SK-N-SH (cell line): ENCODE results near the gene HMGCL. TPM values are rescaled to one million over a fixed set of nuclear protein-coding genes. Genes with fewer than 3 reads are reported as not detected.
A peak's percentile ranks its signal among the peaks of the same experiment; 100 is the strongest.

Experiments
- CTCF ChIA-PET: fragments of 300-600, 350-600 bp; formaldehyde crosslinking; extraction: SDS; loops from one replicate; lab custom pipeline; 2021; lab: Yijun Ruan, JAX
- POLR2A ChIA-PET: fragments of 350-600 bp; sonication (Branson Sonifier 250); formaldehyde crosslinking; extraction: SDS; loops from one replicate; lab custom pipeline; 2020; ENCODE audit warnings: antibody characterized with exemption, inconsistent platforms; lab: Yijun Ruan, JAX
- DNase-seq: peaks from one replicate; pipeline ENCODE4 v3.0.0; 2012
- H2AFZ ChIP-seq: fragments of 200-600 bp; sonication (generic); 2 replicates; pipeline ENCODE4 v1.8.1; 2016; ENCODE audit warnings: antibody characterized with exemption, mild to moderate bottlenecking, low read depth
- H3F3A ChIP-seq: fragments of 200-600 bp; sonication (generic); replicated peaks from 2 replicates; pipeline ENCODE3; 2016; ENCODE audit warnings: antibody characterized with exemption, mild to moderate bottlenecking; ENCODE audit not compliant: insufficient read depth
- H3K27ac ChIP-seq, 2 experiments: fragments of 200-500 bp in 1 of 2; fragments of 200-600 bp in 1 of 2; sonication (Bioruptor generic) in 1 of 2; sonication (generic), shearing (Covaris generic) in 1 of 2; 2 replicates each; pipeline versions ENCODE4 v1.5.1 to v1.6.1; 2014 to 2016; ENCODE audit warnings: low read depth in 2 of 2, inconsistent platforms in 1 of 2, low read length in 1 of 2, mild to moderate bottlenecking in 1 of 2, mixed read lengths in 1 of 2
- H3K27me3 ChIP-seq: fragments of 200-600 bp; sonication (generic), shearing (Covaris generic); 2 replicates; pipeline ENCODE4 v1.6.1; 2016; ENCODE audit warnings: mixed run types; ENCODE audit not compliant: insufficient read depth
- H3K36me3 ChIP-seq, 2 experiments: fragments of 200-500 bp in 1 of 2; fragments of 200-600 bp in 1 of 2; sonication (Bioruptor generic) in 1 of 2; sonication (generic) in 1 of 2; replicated peaks in 1 of 2; 2 replicates each; pipeline versions ENCODE3 to v1.5.1; 2014 to 2016; ENCODE audit warnings: low read length in 1 of 2, mild to moderate bottlenecking in 1 of 2; ENCODE audit not compliant: insufficient read depth in 2 of 2, control insufficient read depth in 1 of 2
- H3K4me1 ChIP-seq, 2 experiments: fragments of 200-500 bp in 1 of 2; fragments of 200-600 bp in 1 of 2; sonication (Bioruptor generic) in 1 of 2; sonication (generic), shearing (Covaris generic) in 1 of 2; 2 replicates each; pipeline versions ENCODE4 v1.5.1 to v1.6.1; 2014 to 2016; ENCODE audit warnings: low read depth in 1 of 2, low read length in 1 of 2, mixed run types in 1 of 2; ENCODE audit not compliant: insufficient read depth in 2 of 2, control insufficient read depth in 1 of 2
- H3K4me2 ChIP-seq: fragments of 200-600 bp; sonication (generic), shearing (Covaris generic); 2 replicates; pipeline ENCODE4 v1.6.1; 2017; ENCODE audit warnings: mixed run types
- H3K4me3 ChIP-seq, 2 experiments: fragments of 200-500 bp in 1 of 2; fragments of 200-600 bp in 1 of 2; sonication (Bioruptor generic) in 1 of 2; sonication (generic), shearing (Covaris generic) in 1 of 2; 2 replicates each; pipeline versions ENCODE4 v1.5.1 to v1.8.1; 2014 to 2016; ENCODE audit warnings: low read depth in 2 of 2, inconsistent platforms in 1 of 2, low read length in 1 of 2, mild to moderate bottlenecking in 1 of 2, mixed read lengths in 1 of 2, moderate library complexity in 1 of 2
- H3K79me2 ChIP-seq: fragments of 200-600 bp; sonication (generic); 2 replicates; pipeline ENCODE4 v1.8.1; 2017; ENCODE audit warnings: mild to moderate bottlenecking; ENCODE audit not compliant: insufficient read depth
- H3K9ac ChIP-seq: fragments of 200-600 bp; sonication (generic); 2 replicates; pipeline ENCODE4 v1.6.1; 2017; ENCODE audit warnings: mixed run types
- H3K9me2 ChIP-seq: fragments of 200-600 bp; sonication (generic); 2 replicates; pipeline ENCODE4 v1.6.1; 2017; ENCODE audit warnings: mixed run types
- H3K9me3 ChIP-seq: fragments of 200-600 bp; sonication (generic); 2 replicates; pipeline ENCODE4 v1.6.1; 2017; ENCODE audit warnings: mixed run types, mild to moderate bottlenecking, moderate library complexity
- H4K20me1 ChIP-seq: fragments of 200-600 bp; sonication (generic); 2 replicates; pipeline ENCODE4 v1.6.1; 2017; ENCODE audit warnings: mild to moderate bottlenecking, mixed run types; ENCODE audit not compliant: insufficient read depth
- CHD2 ChIP-seq: fragments of 150-350 bp; IDR thresholded peaks from 2 replicates; pipeline ENCODE4 v1.6.1; 2018; ENCODE audit warnings: low read length; ENCODE audit not compliant: partially characterized antibody
- FOXJ3 ChIP-seq: sonication (generic); formaldehyde crosslinking; IDR thresholded peaks from 2 replicates; pipeline ENCODE4 v1.5.1; 2020; ENCODE audit warnings: mild to moderate bottlenecking, missing genetic modification reagents
- GABPA ChIP-seq: IDR thresholded peaks from 2 replicates; pipeline ENCODE4 v1.4.0; 2012; ENCODE audit warnings: low read depth, mild to moderate bottlenecking
- IRF3 ChIP-seq: fragments of 150-350 bp; IDR thresholded peaks from 2 replicates; pipeline ENCODE4 v1.6.1; 2016; ENCODE audit warnings: mild to moderate bottlenecking, low read depth, low read length
- JUND ChIP-seq: IDR thresholded peaks from 2 replicates; pipeline ENCODE4 v1.4.0; 2012
- MAX ChIP-seq: IDR thresholded peaks from 2 replicates; pipeline ENCODE4 v1.4.0; 2012; ENCODE audit warnings: low read depth
- NFIC ChIP-seq: IDR thresholded peaks from 2 replicates; pipeline ENCODE4 v1.4.0; 2012; ENCODE audit warnings: borderline replicate concordance
- NRF1 ChIP-seq: IDR thresholded peaks from 2 replicates; pipeline ENCODE4 v1.6.1; 2012; ENCODE audit warnings: low read depth, mild to moderate bottlenecking, low read length
- SIN3A ChIP-seq: IDR thresholded peaks from 2 replicates; pipeline ENCODE4 v1.6.1; 2012; ENCODE audit warnings: low read depth, mild to moderate bottlenecking, low read length, moderate library complexity, borderline replicate concordance
- TAF1 ChIP-seq: IDR thresholded peaks from 2 replicates; pipeline ENCODE4 v1.6.1; 2012; ENCODE audit warnings: low read depth, mild to moderate bottlenecking, low read length, moderate library complexity, borderline replicate concordance
- WGBS: methylation state at CpG from one replicate; pipeline ENCODE4 v1.1.6; 2017; ENCODE audit warnings: low lambda C conversion rate; 5-methylcytosine and 5-hydroxymethylcytosine counted together
- polyA plus RNA-seq, 3 experiments: library from polyadenylated mRNA; depleted of rRNA; stranded (reverse); fragments of >200 nt; gene quantifications; 2 replicates each; pipeline ENCODE4 v1.2.3, GENCODE V29; 2012
- TF ChIP-seq, protein P1 (sequence below): IDR thresholded peaks from 2 replicates; pipeline ENCODE4 v1.6.1; 2012; ENCODE audit warnings: mild to moderate bottlenecking, low read depth, low read length, moderate library complexity
- TF ChIP-seq, protein P2 (sequence below): fragments of 200-600 bp; sonication (generic); IDR thresholded peaks from 2 replicates; pipeline ENCODE4 v1.6.1; 2017; ENCODE audit warnings: antibody characterized with exemption, mild to moderate bottlenecking, moderate library complexity

Gene HMGCL
- polyA plus RNA-seq, 1 of the 3 experiments (the other 2 are of a cell fraction) = 28.2 TPM

DNA sequence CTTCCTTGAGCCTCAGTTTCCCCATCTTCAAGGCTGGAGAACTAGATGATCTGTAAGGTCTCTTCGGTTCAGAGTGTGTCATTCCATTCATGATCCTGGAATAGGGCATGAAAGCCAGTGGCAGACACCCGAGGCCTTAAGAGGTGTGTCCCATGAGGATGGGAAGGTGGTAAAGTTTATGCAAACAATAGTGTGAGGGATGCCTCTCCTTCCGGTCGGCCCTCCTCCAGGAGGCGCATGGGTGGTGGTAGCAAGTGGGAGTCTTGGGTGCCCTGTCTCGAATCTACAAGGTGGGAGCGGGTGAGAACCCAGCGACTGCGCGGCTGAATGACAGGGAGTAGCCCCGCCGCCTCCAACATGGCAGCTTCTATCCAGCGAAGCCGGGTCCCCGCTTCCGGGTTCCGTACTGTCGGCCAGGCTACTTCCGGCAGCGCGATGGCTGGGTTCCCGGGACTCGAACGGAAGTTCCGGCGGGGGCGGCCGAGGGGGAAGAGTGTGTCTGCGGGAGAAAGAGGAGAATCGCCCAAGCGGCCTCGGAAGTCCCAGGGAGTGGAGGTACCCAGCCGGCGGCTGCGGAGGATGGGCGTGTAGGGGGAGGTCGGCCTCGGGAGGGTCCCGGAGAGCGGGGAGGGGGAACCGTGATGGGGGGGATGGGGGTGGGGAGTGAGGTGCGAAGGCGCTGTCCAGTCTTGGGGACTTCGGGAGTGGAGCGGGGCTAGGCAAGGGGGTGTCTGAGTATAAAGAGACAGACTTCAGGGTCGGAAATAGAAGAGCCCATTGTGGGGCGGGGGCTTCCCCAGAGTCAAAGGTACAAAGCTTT lies 34.3 kb downstream of the HMGCL start, which contains the start of gene LYPLA2 (continued):
- TF ChIP-seq SIN3A (peak; percentile 93), NFIC (peak; percentile 25; the same call in 1 of the 2 replicates)
- TF ChIP-seq, all 33 proteins: peak for 16

DNA sequence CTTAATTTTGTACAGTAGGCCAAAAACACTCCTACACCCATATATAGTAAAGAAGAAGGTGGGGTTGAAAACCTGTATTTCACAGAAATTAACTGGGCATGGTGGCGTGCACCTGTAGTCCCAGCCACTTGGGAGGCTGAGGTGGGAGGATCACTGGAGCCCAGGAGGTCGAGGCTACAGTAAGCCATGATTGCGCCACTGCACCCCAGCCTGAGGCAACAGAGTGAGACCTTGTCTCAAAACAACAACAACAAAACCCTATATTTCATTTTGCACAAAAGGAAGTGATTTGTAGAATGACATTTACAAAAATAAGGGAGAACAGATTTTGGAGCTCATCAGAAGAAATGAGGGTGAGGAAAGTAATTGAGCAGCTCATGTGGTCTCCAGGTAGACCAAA lies 36.5 kb downstream of the HMGCL start:
- Histone ChIP-seq H3K36me3 (peaks cover 35 to 52% of the 10 kb centered on the region in 2 experiments), H3K9me2 (no peaks in the 10 kb centered on the region), H3K4me3 (no peak overlapping the region), H2AFZ (no peak overlapping the region), H4K20me1 (0 out of 2 replicates have a peak, but pooled peaks cover 2% of the 10 kb centered on the region), H3F3A (peaks cover 25% of the 10 kb centered on the region), H3K4me1 (peaks cover 6 to 21% of the 10 kb centered on the region in 2 experiments; a peak in 3 of 4 replicates), H3K4me2 (no peak overlapping the region), H3K9me3 (no peaks in the 10 kb centered on the region), H3K9ac (no peak overlapping the region), H3K27me3 (no peaks in the 10 kb centered on the region), H3K79me2 (peaks cover 54% of the 10 kb centered on the region)
- DNase-seq = no peak
- 94% methylated on average over 3 of the region's 3 CpGs for WGBS
- POLR2A ChIA-PET = interaction anchor here (2.2 kb wide), 1 partner anchor 10 kb away, joined by 8 read pairs; the partner anchor contains the start of gene PITHD1
- TF ChIP-seq TAF1 (no peak), NRF1 (no peak), FOXJ3 (CRISPR knock-in tag) (no peak), GABPA (no peak), CHD2 (no peak), JUND (no peak), MAX (no peak), IRF3 (no peak)
- TF ChIP-seq, protein P1, sequence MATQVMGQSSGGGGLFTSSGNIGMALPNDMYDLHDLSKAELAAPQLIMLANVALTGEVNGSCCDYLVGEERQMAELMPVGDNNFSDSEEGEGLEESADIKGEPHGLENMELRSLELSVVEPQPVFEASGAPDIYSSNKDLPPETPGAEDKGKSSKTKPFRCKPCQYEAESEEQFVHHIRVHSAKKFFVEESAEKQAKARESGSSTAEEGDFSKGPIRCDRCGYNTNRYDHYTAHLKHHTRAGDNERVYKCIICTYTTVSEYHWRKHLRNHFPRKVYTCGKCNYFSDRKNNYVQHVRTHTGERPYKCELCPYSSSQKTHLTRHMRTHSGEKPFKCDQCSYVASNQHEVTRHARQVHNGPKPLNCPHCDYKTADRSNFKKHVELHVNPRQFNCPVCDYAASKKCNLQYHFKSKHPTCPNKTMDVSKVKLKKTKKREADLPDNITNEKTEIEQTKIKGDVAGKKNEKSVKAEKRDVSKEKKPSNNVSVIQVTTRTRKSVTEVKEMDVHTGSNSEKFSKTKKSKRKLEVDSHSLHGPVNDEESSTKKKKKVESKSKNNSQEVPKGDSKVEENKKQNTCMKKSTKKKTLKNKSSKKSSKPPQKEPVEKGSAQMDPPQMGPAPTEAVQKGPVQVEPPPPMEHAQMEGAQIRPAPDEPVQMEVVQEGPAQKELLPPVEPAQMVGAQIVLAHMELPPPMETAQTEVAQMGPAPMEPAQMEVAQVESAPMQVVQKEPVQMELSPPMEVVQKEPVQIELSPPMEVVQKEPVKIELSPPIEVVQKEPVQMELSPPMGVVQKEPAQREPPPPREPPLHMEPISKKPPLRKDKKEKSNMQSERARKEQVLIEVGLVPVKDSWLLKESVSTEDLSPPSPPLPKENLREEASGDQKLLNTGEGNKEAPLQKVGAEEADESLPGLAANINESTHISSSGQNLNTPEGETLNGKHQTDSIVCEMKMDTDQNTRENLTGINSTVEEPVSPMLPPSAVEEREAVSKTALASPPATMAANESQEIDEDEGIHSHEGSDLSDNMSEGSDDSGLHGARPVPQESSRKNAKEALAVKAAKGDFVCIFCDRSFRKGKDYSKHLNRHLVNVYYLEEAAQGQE = no peak
- TF ChIP-seq, protein P2, sequence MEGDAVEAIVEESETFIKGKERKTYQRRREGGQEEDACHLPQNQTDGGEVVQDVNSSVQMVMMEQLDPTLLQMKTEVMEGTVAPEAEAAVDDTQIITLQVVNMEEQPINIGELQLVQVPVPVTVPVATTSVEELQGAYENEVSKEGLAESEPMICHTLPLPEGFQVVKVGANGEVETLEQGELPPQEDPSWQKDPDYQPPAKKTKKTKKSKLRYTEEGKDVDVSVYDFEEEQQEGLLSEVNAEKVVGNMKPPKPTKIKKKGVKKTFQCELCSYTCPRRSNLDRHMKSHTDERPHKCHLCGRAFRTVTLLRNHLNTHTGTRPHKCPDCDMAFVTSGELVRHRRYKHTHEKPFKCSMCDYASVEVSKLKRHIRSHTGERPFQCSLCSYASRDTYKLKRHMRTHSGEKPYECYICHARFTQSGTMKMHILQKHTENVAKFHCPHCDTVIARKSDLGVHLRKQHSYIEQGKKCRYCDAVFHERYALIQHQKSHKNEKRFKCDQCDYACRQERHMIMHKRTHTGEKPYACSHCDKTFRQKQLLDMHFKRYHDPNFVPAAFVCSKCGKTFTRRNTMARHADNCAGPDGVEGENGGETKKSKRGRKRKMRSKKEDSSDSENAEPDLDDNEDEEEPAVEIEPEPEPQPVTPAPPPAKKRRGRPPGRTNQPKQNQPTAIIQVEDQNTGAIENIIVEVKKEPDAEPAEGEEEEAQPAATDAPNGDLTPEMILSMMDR = no peak
- TF ChIP-seq, all 33 proteins: peak for 0
- CTCF ChIA-PET = interaction anchor here (1.1 to 1.8 kb wide), 3 partner anchors 10 to 128 kb away, joined by 4 to 5 read pairs (median 4); partner anchors contain the start of gene FUCA1
- H3K27ac ChIP-seq = peak overlapping the region in 1 of 2 experiments; percentile 91; a peak in 1 of 4 replicates
